Heart right ventricle (tissue), 16 donors: ENCODE data around the gene TRIM15. TPM values are rescaled to one million over a fixed set of nuclear protein-coding genes. Genes with fewer than 3 reads are reported as not detected.

Source experiments
- ATAC-seq, 8 donors: fragments of 200-7000 bp; cut with Tn5 transposase; one replicate each; pipeline ENCODE4 v1.9.1; 2020; ENCODE audit warnings: mild to moderate bottlenecking in 8 of 8, moderate library complexity in 8 of 8, moderate number of reproducible peaks in 1 of 8
- DNase-seq, 2 donors: peaks; one replicate each; pipeline ENCODE4 v3.0.0-alpha.2; 2020
- H3K27ac ChIP-seq, 10 donors: fragments of 200-600 bp; sonication (generic) in 2 of 10; one replicate each; pipeline versions ENCODE4 v1.5.0 to v1.8.0; 2020 to 2022; ENCODE audit warnings: mild to moderate bottlenecking in 3 of 10
- H3K27me3 ChIP-seq, 7 donors: fragments of 200-600 bp; one replicate each; pipeline ENCODE4 v1.8.0; 2021 to 2022; ENCODE audit warnings: mild to moderate bottlenecking in 2 of 7
- H3K36me3 ChIP-seq, 9 donors: fragments of 200-600 bp; sonication (generic) in 1 of 9; one replicate each; pipeline versions ENCODE4 v1.5.0 to v1.8.0; 2020 to 2022; ENCODE audit warnings: mild to moderate bottlenecking in 2 of 9
- H3K4me1 ChIP-seq, 9 donors: fragments of 200-600 bp; sonication (generic) in 1 of 9; one replicate each; pipeline versions ENCODE4 v1.5.0 to v1.8.0; 2020 to 2022; ENCODE audit warnings: mild to moderate bottlenecking in 4 of 9
- H3K4me3 ChIP-seq, 10 donors: fragments of 200-600 bp; sonication (generic) in 2 of 10; one replicate each; pipeline versions ENCODE4 v1.5.0 to v1.8.0; 2020 to 2022; ENCODE audit warnings: mild to moderate bottlenecking in 7 of 10, moderate library complexity in 2 of 10
- H3K9me3 ChIP-seq, 11 donors: fragments of 200-600 bp in 10 of 11; sonication (generic) in 2 of 11; one replicate each; pipeline versions ENCODE4 v1.5.0 to v1.8.0; 2013 to 2022; ENCODE audit warnings: mild to moderate bottlenecking in 2 of 11, control low read depth in 1 of 11, moderate library complexity in 1 of 11
- WGBS, 2 donors: extraction: QIAGEN DNeasy Blood & Tissue Kit; methylation state at CpG; one replicate each; pipeline ENCODE4 v1.1.7; 2013; ENCODE audit warnings: inconsistent platforms in 1 of 2; 5-methylcytosine and 5-hydroxymethylcytosine counted together
- intact Hi-C, 10 donors: fragments of 100-400 bp; cut with DNase I; formaldehyde crosslinking; loops; one replicate each; pipeline versions ENCODE4 v1.11.1 to v1.14.2; 2022
- polyA plus RNA-seq, 2 donors: library from polyadenylated mRNA; stranded (reverse); fragments of 200-250 nt; gene quantifications; one replicate each; pipeline ENCODE4 v1.2.3, GENCODE V29; 2013
- total RNA-seq, 10 donors: library from RNA; stranded (reverse); fragmentation: NEBNext Ultra II Directional in 3 of 10; extraction: Animal tissue kit (Norgen Biotek cat#: 25700) in 3 of 10; gene quantifications; one replicate each; pipeline versions ENCODE4 v1.2.1 to v1.2.4, GENCODE V29; 2021 to 2023
- TF ChIP-seq, protein P1 (sequence below), 9 donors: fragments of 200-600 bp; sonication (generic) in 2 of 9; IDR thresholded peaks; one replicate each; pipeline versions ENCODE4 v1.5.0 to v1.8.0; 2021 to 2022; ENCODE audit warnings: antibody characterized with exemption in 9 of 9, mild to moderate bottlenecking in 5 of 9, moderate library complexity in 1 of 9
- donor health status: Arrhythmogenic right ventricular cardiomyopathy.
- donor health status: ischemic (EF 13 %, LVEDD 7.1; RV severe dilation, severe dysfunction).
- donor health status: healthy with polysubstance abuse.
- donor health status: DM: no; HTN: yes; CAD: no.
- donor health status: DM: no; HTN: no; CAD: no.
- donor health status: ischemic (EF 25% LVEDD 6.9; RV normal size, moderate dysfunction).
- donor health status: ischemic (EF 25% LVEDD 5.7; RV mildly dilated, moderate dysfunction).
- donor health status: healthy.
- donor health status: DM: yes; HTN: yes; CAD: no.
- donor health status: Ischemic cardiomyopathy.
- donor health status: ischemic (EF 35%, LVEDD 5.7; RV mildly dilated, moderate dysfunction).
- donor health status: nonischemic (EF 11% LVEDD 7.7; RV severe dilation, severe dysfunction).
- donor health status: DM: yes; HTN: yes; CAD: no.
- donor health status: PGD.
- donor health status: ischemic (EF 29% LVEDD 5.4; RV normal size, mild dysfunction).
- donor health status: nonischemic (EF 23%, LVEDD 6.1; RV moderate dilation, normal function).

The TRIM15 gene
- total and polyA plus RNA-seq, 12 donors: not detected

GRCh38 chr6:30129265-30130178 lies 33.8 kb upstream of the TRIM15 start:
- DNase-seq (no peak), ATAC-seq (no peak)
- 65 to 77% methylated on average over 10 of the region's 10 CpGs for WGBS, 2 donors
- Histone ChIP-seq H3K27ac (no peak overlapping the region), H3K4me1 (peaks cover 0 to 17% (median 10%) of the 10 kb centered on the region in 9 donors), H3K27me3 (peaks cover 10 to 95% (median 86%) of the 10 kb centered on the region in 7 donors), H3K9me3 (no peaks in the 10 kb centered on the region), H3K4me3 (no peak overlapping the region), H3K36me3 (no peaks in the 10 kb centered on the region)
- intact Hi-C loops: loop anchor here in 8 of 10 donors (2.0 to 10.0 kb wide), 7 partner anchors 25 to 285 kb away; no protein-coding TSS in a partner anchor
- TF ChIP-seq, protein P1, sequence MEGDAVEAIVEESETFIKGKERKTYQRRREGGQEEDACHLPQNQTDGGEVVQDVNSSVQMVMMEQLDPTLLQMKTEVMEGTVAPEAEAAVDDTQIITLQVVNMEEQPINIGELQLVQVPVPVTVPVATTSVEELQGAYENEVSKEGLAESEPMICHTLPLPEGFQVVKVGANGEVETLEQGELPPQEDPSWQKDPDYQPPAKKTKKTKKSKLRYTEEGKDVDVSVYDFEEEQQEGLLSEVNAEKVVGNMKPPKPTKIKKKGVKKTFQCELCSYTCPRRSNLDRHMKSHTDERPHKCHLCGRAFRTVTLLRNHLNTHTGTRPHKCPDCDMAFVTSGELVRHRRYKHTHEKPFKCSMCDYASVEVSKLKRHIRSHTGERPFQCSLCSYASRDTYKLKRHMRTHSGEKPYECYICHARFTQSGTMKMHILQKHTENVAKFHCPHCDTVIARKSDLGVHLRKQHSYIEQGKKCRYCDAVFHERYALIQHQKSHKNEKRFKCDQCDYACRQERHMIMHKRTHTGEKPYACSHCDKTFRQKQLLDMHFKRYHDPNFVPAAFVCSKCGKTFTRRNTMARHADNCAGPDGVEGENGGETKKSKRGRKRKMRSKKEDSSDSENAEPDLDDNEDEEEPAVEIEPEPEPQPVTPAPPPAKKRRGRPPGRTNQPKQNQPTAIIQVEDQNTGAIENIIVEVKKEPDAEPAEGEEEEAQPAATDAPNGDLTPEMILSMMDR (IDR thresholded peaks at IDR 0.05): no peak

DNA sequence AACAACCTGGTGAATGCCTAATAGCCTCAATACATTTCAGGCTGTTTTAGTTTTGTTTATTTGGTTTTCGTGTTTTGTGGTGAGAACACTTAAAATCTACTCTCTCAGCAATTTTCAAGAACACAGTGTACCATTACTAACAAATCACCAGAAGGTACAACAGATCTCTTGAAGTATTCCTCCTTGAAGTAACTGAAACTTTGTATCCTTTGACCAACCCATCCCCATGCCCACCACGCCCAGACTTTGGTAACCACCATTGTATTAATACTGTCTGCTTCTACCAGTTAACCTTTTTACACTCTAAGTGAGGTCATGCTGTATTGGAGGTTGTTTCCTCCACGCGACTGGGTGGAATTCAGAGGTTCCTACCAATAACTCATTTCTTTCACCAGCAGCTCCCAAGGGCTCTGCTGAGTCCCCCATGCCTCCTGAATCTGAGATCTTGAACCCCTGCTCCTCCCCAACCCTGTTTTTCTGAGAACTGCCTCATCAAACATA lies 33.1 kb upstream of the TRIM15 start:
- H3K9me3 ChIP-seq: no peaks in the 10 kb centered on the region
- no peak overlapping the region for H3K27ac ChIP-seq
- ATAC-seq (no peak), DNase-seq (no peak)
- H3K36me3 ChIP-seq: no peaks in the 10 kb centered on the region
- H3K4me3 ChIP-seq: no peak overlapping the region
- intact Hi-C loops: loop anchor here in 7 of 10 donors (2.0 to 10.0 kb wide), 6 partner anchors 25 to 285 kb away; no protein-coding TSS in a partner anchor
- peaks cover 0 to 17% (median 10%) of the 10 kb centered on the region in 9 donors for H3K4me1 ChIP-seq
- TF ChIP-seq, protein P1 (IDR thresholded peaks at IDR 0.05): no peak
- H3K27me3 ChIP-seq: peaks cover 10 to 97% (median 84%) of the 10 kb centered on the region in 7 donors
- 67 to 79% methylated on average over 4 of the region's 4 CpGs for WGBS, 2 donors

- DNase-seq (peak in 1 of 2 donors; percentile 71), ATAC-seq (peak; percentile 65 to 91 (median 85))
- intact Hi-C loops: loop anchor here in 7 of 10 donors (1.0 to 10.0 kb wide), 7 partner anchors 26 to 286 kb away; no protein-coding TSS in a partner anchor
- 27 to 30% methylated on average over 16 of the region's 16 CpGs for WGBS, 2 donors
- no peak overlapping the region for H3K4me3 ChIP-seq
- peaks cover 0 to 17% (median 10%) of the 10 kb centered on the region in 9 donors for H3K4me1 ChIP-seq
- peaks cover 10 to 97% (median 83%) of the 10 kb centered on the region in 7 donors for H3K27me3 ChIP-seq
- H3K27ac ChIP-seq: no peak overlapping the region
- TF ChIP-seq, protein P1 (IDR thresholded peaks at IDR 0.05): peak; percentile 83 to 100 (median 97)
- no peaks in the 10 kb centered on the region for H3K9me3 ChIP-seq
- no peaks in the 10 kb centered on the region for H3K36me3 ChIP-seq
Measured at GRCh38 chr6:30130887-30131862, 32.2 kb upstream of the TRIM15 start.
